GM13977 (cell line): Measurements from ENCODE around the gene JAM3.

Experiments used
- DNase-seq: peaks from one replicate; pipeline ENCODE4 v3.0.0; 2012; ENCODE audit warnings: low spot score
- CTCF ChIP-seq: IDR thresholded peaks from 2 replicates; pipeline ENCODE4 v1.5.1; 2012; ENCODE audit warnings: mild to moderate bottlenecking, control low read depth; ENCODE audit not compliant: insufficient read depth; ENCODE audit errors: extremely low read depth, missing control alignments
- in situ Hi-C: fragments of 300-500 bp; cut with MboI; formaldehyde crosslinking; loops from one replicate; pipeline ENCODE4 v1.12.0; 2022; ENCODE audit warnings: low sequenced_read_pairs, low pct_unique_long_range_greater_than_20kb, mixed read lengths, inconsistent platforms; ENCODE audit not compliant: unreplicated experiment

Gene JAM3

GRCh38 chr11:134155946-134156865, 87.3 kb downstream of the JAM3 start:
- in situ Hi-C loops = no loop called here
- DNase-seq = no peak
- no peak for TF ChIP-seq CTCF

- DNase-seq = no peak
- in situ Hi-C loops = no loop called here
- TF ChIP-seq CTCF = no peak
Measured at GRCh38 chr11:134157451-134157850, 88.6 kb downstream of the JAM3 start.

- no peak for DNase-seq
- no peak for TF ChIP-seq CTCF
- in situ Hi-C loops = no loop called here
Measured at GRCh38 chr11:134158023-134158422, 89.2 kb downstream of the JAM3 start.

GRCh38 chr11:134159652-134160051, 90.8 kb downstream of the JAM3 start:
- TF ChIP-seq CTCF = no peak
- in situ Hi-C loops = no loop called here
- no peak for DNase-seq

- no peak for DNase-seq
- in situ Hi-C loops = no loop called here
- no peak for TF ChIP-seq CTCF
Measured at GRCh38 chr11:134164490-134165370, 95.9 kb downstream of the JAM3 start.

- in situ Hi-C loops = no loop called here
- no peak for DNase-seq
- no peak for TF ChIP-seq CTCF
Measured at GRCh38 chr11:134170177-134170918, 101.5 kb downstream of the JAM3 start.
